DMS 273 treated with DMSO at 0.1 percent for 48 hours (cell line): ENCODE data around the gene KCTD20.
"Not testable (repeated sequence)": the region's sequence is repeated elsewhere in the genome, so short reads cannot be mapped to it uniquely, and the experiment has no call there.

Source experiments
- DNase-seq: peaks from one replicate; lab custom pipeline; 2025; lab: John Stamatoyannopoulos, UW

The KCTD20 gene

GRCh38 chr6:36442671-36443470 is at the start of gene KCTD20, which contains the start of gene PXT1:
TSS of gene KCTD20 (plus strand) at chr6:36443000. CDS start at chr6:36470098, 27,098 bp downstream.
TSS of gene PXT1 (minus strand) at chr6:36442854. CDS start at chr6:36426082, 16,772 bp downstream.
- peak; percentile 63 for DNase-seq

DNA sequence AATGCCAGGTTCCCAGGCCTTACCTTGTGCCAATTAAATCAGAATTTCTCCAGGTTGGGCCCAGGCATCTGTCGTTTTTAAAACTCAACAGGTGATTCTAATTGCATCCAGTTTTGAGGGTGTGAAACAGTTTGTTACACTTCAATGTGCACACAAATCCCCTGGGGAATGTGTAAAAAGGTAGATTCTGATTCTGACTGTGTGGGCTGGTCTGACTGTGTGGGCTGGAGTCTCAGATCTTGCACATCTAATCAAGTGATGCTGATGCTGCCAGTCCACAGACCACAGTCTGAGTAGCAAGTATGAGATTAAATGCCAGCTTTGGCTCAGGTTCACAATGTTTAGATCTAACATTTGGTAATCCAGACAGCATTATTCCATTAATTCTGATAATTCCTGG is 42.8 kb upstream of the KCTD20 start:
- DNase-seq, result no peak

DNA sequence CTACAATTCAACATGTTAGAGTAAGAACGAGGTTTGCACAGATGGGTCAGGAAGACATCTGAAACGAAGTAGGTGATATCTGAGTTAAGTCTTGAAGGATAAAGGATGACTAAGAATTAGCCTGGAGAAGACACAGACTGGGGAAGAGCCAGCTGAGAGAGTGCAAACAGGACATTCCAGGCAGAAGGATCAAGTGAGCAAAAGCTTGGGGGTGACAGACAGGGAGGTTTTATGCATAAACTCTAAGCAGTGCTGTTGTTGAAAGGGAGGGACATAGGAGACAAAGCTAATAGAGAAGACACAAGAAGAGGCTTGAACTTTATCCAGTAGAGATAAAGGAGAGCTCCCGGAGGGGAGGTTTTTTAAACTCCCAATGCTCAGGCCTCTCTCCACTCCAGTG is 40.3 kb upstream of the KCTD20 start:
- DNase-seq, result no peak

DNA sequence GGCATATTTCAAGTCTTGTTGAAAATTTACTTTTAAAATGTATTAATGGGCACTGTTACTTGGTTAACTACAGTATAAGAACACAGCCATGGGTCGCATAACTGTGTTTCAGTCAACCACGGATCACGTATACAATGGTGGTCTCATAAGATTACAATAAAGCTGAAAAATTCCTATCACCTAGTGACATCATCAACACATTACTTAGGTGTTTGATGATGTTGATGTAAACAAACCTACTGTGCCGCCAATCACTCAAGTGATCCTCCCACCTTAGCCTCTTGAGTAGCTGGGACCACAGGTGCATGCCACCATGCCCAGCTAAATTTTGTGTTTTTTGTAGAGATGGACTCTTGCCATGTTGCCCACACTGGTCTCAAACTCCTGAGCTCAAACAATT is 38.6 kb upstream of the KCTD20 start:
- no peak for DNase-seq

DNA sequence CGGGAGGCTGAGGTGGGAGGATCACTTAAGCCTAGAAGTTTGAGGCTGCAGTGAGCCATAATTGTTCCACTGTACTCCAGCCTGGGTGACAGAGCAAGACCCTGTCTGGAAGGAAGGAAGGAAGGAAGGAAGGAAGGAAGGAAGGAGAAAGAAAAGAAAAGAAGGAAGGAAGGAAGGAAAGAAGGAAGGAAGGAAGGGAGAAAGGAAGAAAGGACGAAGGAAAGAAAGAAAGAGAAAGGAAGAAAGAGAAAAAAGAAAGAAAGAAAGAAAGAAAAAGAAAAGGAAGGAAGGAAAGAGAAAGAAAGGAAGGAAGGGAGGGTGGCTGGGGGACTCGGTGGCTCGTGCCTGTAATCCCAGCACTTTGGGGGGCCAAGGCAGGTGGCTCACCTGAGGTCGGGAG is 33.1 kb upstream of the KCTD20 start:
- not testable (repeated sequence) for DNase-seq

- no peak for DNase-seq
These were observed 29.0 kb upstream of the KCTD20 start for GRCh38 chr6:36413489-36414480.

DNA sequence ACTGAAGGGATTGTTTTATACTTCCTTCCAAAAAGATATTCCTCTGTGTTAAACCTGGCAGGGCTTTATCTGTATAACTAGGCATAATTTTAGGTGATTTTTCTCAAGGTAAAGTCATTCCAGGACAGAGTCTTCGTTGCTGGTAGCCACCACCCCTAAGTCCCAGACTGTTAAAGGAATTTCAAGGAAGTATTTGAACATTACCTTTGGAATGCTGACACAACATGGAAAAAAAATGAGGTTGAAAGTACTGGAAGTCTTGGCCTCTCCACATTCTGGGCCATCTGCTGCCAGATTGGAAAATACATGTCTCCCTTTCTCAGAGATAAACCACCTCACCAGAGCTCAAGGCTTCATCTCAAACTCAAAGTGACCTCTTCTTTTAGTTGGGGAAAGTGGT is 28.3 kb upstream of the KCTD20 start:
- DNase-seq, result no peak

GRCh38 chr6:36418558-36418957 is 24.2 kb upstream of the KCTD20 start:
- DNase-seq, result no peak

GRCh38 chr6:36419310-36419709 is 23.5 kb upstream of the KCTD20 start:
- DNase-seq, result no peak

- no peak for DNase-seq
These were observed 20.1 kb upstream of the KCTD20 start for GRCh38 chr6:36422714-36423100.

- DNase-seq, result peak; percentile 97
These were observed 19.5 kb upstream of the KCTD20 start for GRCh38 chr6:36423101-36423824.

DNA sequence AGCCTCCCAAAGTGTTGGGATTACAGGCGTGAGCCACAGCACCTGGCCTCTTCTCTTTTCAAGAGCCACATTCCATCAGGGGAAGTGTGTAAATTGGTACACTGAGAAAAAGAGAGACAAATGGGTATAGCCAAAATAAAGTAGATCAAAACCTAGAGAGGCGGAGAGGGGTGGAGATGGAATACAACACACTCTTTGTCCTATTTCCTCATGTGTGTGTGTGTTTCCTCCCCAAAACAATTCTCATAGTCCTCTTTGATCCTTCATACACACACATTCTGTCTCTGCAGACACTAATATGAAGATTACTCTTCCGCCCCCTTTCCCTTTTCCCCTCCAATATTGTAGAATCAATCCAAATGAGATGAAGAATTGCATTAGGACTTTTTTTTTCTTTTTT is 16.2 kb upstream of the KCTD20 start:
- no peak for DNase-seq

GRCh38 chr6:36428911-36429310 is 13.9 kb upstream of the KCTD20 start:
- no peak for DNase-seq

GRCh38 chr6:36430351-36430750 is 12.4 kb upstream of the KCTD20 start:
- no peak for DNase-seq

- no peak for DNase-seq
These were observed 11.6 kb upstream of the KCTD20 start for GRCh38 chr6:36431197-36431596.

GRCh38 chr6:36432151-36432671 is 10.6 kb upstream of the KCTD20 start:
- DNase-seq, result no peak

GRCh38 chr6:36436466-36436865 is 6.3 kb upstream of the KCTD20 start:
- no peak for DNase-seq

DNA sequence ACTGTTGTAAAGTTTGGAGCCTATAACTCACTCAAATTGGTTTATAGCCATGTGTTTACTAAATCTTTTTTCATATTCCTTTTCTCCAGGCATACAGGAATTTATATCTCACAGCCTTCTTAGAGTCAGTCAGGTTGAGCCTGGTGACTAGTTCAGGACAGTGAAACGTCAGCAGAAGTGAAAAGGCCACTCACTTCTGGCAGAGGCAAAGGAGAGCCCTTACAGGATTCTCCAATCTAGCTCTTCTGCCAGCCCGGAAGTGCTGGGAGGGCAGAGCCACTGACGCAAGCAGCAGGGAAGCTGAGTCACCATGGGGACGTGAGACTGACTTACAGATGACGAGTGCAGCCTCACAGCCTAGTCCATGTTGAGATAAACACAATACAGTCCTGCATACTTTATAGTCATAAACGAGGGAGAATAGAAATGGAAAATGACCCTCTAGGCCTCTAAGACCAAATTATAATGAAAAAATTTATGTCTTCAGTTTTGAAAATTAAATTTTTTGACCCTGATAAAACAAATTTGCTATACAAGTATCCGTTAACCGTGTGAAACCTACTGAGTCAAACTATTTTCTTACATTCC is 1.4 kb upstream of the KCTD20 start:
- peak; percentile 88 for DNase-seq

DNA sequence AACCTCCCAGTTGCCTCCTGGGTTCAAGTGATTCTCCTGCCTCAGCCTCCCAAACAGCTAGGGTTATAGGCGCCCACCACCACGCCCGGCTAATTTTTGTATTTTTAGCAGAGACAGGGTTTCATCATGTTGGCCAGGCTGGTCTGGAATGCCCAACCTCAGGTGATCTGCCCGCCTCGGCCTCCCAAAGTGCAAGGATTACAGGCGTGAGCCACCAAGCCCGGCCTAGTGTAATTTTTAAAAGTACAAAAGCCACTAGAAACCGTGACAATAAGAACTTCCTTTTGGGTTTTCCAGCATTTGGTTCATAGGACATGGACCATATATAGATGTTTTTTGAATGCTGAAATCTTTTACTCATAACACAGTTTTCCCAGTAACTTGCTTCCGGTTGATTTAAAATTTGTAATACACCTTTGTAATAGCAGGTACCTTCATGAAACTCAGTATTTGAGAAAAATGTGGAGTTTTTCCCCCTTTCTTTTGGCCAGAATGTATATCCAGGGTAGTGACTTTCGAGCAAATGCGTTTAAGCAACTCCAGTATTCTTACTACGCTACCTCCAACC is 613 bp upstream of the KCTD20 start:
- DNase-seq, result no peak

- DNase-seq, result peak; percentile 37
These were observed 950 bp downstream of the KCTD20 start for GRCh38 chr6:36443471-36444428.
